Measurements from ENCODE around the gene C10orf143. TPM values are rescaled to one million over a fixed set of nuclear protein-coding genes. Genes with fewer than 3 reads are reported as not detected.

Gene C10orf143
- total RNA-seq, 1 donor from 2014 or later = 1.6 TPM

- Histone ChIP-seq H2AFZ (replicated peaks) (no peak overlapping the region), H3K27ac (no peak overlapping the region), H3K4me1 (no peaks in the 10 kb centered on the region), H3K79me2 (ENCODE audit: low read depth) (no peaks in the 10 kb centered on the region), H3K36me3 (no peaks in the 10 kb centered on the region), H3K9me3 (ENCODE audit: low read depth) (no peaks in the 10 kb centered on the region), H4K20me1 (ENCODE audit: low read depth) (no peaks in the 10 kb centered on the region), H3K27me3 (no peaks in the 10 kb centered on the region), H3F3A (ENCODE audit: low read depth) (no peaks in the 10 kb centered on the region), H3K4me3 (no peak overlapping the region), H3K4me2 (no peak overlapping the region), H3K9ac (no peak overlapping the region)
- Mint-ChIP-seq H3K27me3 (ENCODE audit: insufficient read depth, low read depth) (peaks cover 4% of the 10 kb centered on the region), H3K9me3 (peaks cover 4% of the 10 kb centered on the region), H3K27ac (no peak overlapping the region), H3K4me1 (no peaks in the 10 kb centered on the region), H3K4me3 (no peak overlapping the region), H3K36me3 (no peaks in the 10 kb centered on the region)
- TF ChIP-seq EZH2phosphoT487 (IDR thresholded peaks at IDR 0.05) = no peak
- no peak for TF ChIP-seq EZH2 (IDR thresholded peaks at IDR 0.05)
- TF ChIP-seq CTCF (IDR thresholded peaks at IDR 0.05) = no peak
- no peak for DNase-seq (ENCODE audit: low spot score)
Measured at GRCh38 chr10:130029209-130029608, 81.4 kb downstream of the C10orf143 start.

GRCh38 chr10:130028465-130028819 lies 82.2 kb downstream of the C10orf143 start:
- Mint-ChIP-seq H3K4me1 (no peaks in the 10 kb centered on the region), H3K27ac (peak overlapping the region; percentile 33), H3K27me3 (ENCODE audit: insufficient read depth, low read depth) (peaks cover 4% of the 10 kb centered on the region), H3K9me3 (peaks cover 4% of the 10 kb centered on the region), H3K4me3 (no peak overlapping the region), H3K36me3 (no peaks in the 10 kb centered on the region)
- DNase-seq (ENCODE audit: low spot score) = no peak
- Histone ChIP-seq H3K27me3 (no peaks in the 10 kb centered on the region), H3K79me2 (ENCODE audit: low read depth) (no peaks in the 10 kb centered on the region), H3K9me3 (ENCODE audit: low read depth) (no peaks in the 10 kb centered on the region), H3K4me2 (no peak overlapping the region), H3F3A (ENCODE audit: low read depth) (no peaks in the 10 kb centered on the region), H3K9ac (no peak overlapping the region), H3K4me3 (no peak overlapping the region), H3K36me3 (no peaks in the 10 kb centered on the region), H3K27ac (no peak overlapping the region), H4K20me1 (ENCODE audit: low read depth) (no peaks in the 10 kb centered on the region), H3K4me1 (no peaks in the 10 kb centered on the region), H2AFZ (replicated peaks) (no peak overlapping the region)
- TF ChIP-seq CTCF (IDR thresholded peaks at IDR 0.05) = no peak
- no peak for TF ChIP-seq EZH2 (IDR thresholded peaks at IDR 0.05)
- TF ChIP-seq EZH2phosphoT487 (IDR thresholded peaks at IDR 0.05) = no peak

- no peaks in the 10 kb centered on the region for H4K20me1 ChIP-seq (ENCODE audit: low read depth)
- H3F3A ChIP-seq (ENCODE audit: low read depth) = no peaks in the 10 kb centered on the region
- H3K27ac ChIP-seq = no peak overlapping the region
- H3K9me3 ChIP-seq (ENCODE audit: low read depth) = no peaks in the 10 kb centered on the region
- Mint-ChIP-seq H3K27ac (peak overlapping the region; percentile 33), H3K36me3 (no peaks in the 10 kb centered on the region), H3K4me3 (no peak overlapping the region), H3K27me3 (ENCODE audit: insufficient read depth, low read depth) (peaks cover 4% of the 10 kb centered on the region), H3K4me1 (no peaks in the 10 kb centered on the region), H3K9me3 (peaks cover 4% of the 10 kb centered on the region)
- TF ChIP-seq EZH2 (IDR thresholded peaks at IDR 0.05) (no peak), CTCF (IDR thresholded peaks at IDR 0.05) (no peak), EZH2phosphoT487 (IDR thresholded peaks at IDR 0.05) (no peak)
- no peak overlapping the region for H3K9ac ChIP-seq
- no peaks in the 10 kb centered on the region for H3K36me3 ChIP-seq
- H3K4me2 ChIP-seq = no peak overlapping the region
- DNase-seq (ENCODE audit: low spot score) = no peak
- no peaks in the 10 kb centered on the region for H3K79me2 ChIP-seq (ENCODE audit: low read depth)
- H3K27me3 ChIP-seq = no peaks in the 10 kb centered on the region
- no peak overlapping the region for H3K4me3 ChIP-seq
- no peak overlapping the region for H2AFZ ChIP-seq (replicated peaks)
- H3K4me1 ChIP-seq = no peaks in the 10 kb centered on the region
Measured at GRCh38 chr10:130027716-130028464, 82.7 kb downstream of the C10orf143 start.
